GDM1 (cell line): ENCODE results near the gene MAX.

Source experiments
- DNase-seq: peaks from one replicate; lab custom pipeline; 2025; lab: John Stamatoyannopoulos, UW

Gene MAX, protein sequence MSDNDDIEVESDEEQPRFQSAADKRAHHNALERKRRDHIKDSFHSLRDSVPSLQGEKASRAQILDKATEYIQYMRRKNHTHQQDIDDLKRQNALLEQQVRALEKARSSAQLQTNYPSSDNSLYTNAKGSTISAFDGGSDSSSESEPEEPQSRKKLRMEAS

DNA sequence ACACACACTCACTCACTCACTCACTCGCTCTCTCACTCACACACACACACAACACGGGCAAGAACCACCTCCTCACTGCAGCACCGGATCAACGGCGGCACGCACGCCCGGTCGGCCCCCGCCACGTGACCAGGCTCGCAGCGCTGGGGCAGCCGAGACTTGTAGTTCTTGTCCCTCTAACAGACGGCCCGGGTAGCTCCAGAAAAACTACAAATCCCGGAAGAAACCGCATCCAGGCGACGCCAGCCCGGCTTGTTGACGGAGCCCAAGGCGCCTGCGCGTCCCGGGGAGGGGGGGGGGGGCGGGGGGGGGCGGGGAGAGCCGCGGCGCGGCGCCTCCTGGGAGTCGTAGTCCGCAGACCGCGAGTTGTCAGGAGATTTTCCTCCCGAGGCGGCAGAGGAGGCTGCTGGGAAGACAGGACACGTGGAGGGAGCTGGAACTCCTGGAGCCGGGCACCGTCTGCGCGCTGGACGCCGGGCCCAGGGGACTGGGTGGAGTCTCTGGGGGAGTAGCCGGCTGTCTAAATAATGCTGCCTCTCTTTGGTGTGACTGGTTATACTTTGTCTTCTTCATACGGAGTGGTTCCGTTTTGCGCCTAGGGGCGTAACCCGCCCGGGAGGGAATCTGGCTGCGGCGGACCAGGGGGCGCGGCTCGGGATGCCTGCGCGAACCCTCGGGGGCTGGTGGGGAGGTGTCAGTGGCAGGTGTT lies at the start of gene MAX:
Gene MAX, minus strand, starts transcription at position 77 of the 709 bp plus-strand sequence. CDS start 178 bp downstream, outside the sequence.
- DNase-seq = peak; percentile 98

DNA sequence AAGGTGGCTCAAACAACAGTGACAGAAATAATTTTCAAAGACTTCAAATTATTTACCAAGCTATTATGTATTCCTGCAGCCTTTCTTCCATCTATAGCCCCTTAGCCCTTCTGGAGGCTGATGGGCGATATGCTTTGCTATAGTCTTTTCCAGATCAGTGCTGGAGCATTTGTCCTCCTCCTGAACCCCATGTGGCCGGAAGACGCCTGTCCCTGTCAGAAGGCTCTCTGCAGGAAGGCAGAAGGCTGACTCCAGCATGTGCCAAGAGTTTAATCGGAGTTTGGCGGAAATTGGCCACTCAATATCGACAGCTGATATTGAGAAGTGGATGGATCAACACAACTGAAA lies 49.3 kb upstream of the MAX start:
- DNase-seq = no peak

DNA sequence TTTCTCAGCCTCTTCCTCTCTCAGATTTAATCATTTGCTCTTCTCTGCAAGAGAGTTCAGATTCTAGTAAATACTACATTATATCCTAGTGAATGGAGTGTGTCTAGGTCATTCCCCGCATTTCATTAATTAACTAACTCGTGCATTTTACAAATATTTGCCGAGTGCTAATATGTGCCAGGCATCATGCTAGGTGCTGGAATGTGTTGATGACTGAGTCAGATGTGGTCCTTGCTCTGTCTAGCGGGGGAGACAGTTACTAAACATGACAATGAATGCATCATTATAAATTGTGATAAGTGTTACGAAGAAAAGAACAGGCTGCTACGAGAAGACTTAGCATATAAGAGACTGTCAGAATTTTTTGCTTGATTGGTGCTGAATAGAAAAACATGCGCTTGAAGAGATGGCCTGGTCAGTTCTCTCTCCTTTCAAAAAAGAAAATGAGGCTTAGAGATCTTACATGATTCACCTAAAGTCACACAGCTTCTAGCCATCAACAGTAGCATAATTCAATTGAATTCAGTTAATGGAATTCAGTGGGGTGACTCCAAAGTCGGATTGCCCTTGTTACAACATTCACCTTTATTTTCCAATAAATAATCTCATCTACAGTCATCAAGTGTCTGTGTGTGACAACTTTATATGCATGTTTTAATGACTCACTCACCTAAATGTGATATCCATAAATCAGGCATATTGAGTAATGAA lies 48.7 kb upstream of the MAX start:
- no peak for DNase-seq

DNA sequence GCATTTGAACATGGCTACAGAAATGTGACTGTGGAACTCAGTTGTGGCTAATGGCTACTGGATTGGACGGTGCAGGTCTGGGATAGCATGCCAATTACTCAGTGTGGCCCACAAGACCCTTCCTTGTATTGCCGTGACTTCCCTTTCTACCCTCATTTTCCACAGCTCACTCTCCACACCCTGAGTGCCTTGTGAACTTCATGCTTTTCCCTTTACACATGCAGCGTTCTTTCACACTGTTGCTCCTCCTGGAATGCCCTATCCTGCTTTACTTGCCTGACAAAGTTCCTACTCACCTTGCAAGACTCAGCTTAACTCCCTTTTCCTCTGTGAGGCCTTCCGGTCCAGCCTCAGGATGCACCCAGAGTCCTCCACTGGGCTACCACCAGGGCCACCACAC lies 46.8 kb upstream of the MAX start:
- DNase-seq = no peak

DNA sequence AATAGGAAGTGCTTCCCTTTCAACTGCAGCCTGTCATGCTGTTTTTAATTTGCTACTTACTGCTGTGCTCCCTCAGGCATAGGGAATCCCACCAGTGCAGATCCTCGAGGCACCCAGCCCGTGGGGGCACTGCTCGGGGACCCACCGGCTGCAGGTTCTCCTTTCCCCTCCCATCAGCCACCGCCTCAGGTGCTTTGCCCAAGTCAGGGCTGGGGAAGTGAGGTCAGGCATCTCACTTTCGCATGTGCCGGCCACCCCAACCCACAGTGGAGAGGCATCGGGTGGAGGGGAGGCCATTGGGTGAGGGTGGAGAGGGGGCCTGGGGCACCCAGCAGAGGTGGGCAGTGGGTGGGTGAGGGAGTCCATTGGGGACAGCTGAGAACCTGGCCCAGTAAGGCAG lies 41.9 kb upstream of the MAX start:
- no peak for DNase-seq

DNA sequence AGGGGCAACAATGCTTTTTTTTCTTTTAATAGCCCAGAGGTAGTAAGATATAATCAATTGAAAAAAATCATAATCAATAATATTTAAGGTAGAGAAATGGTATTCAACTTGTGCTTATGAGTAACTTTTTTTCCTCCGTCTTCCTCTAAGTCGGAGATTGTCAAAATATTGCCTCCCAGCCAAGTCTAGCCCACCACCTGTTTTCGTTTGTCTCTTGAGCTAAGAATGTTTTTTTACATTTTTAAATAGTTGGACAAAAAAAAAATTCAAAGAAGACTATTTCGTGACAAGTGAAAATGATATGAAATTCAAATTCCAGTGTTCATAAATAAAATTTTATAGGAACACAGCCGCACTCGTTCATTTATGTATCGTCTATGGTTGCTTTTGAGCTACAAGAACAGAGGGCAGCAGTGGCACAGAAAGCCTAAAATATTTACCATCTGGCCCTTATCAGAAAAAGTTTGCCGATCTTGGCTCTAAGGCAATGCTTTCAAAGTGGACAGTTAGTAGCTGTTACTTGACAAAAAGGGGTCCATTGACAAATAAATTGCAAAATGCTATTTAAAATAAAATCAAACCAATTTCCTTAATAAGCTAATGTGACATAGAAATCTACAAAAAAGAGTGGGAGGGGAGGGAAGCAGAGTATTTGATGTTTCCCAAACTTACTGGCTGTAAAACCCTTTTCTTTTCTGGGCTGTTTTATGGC lies 40.8 kb upstream of the MAX start:
- DNase-seq = no peak

DNA sequence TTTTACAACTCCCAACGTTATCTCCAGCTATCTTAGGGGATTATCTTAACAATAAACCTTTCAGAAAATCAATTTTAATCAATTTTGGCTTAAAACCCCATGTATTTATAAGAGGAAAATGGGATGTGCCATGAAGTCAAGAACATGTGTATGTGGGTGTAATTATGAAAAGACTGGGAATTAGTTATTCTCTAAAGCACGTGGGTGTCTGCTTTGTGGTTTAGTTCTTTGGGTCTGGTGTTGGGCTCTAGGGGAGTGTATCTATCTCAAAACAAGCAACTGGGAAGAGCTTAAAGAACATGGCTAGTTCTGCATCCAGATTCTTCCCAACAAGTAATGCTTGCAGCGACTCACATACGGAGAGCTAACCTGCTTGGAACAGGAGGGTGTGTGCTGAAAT lies 40.1 kb upstream of the MAX start:
- no peak for DNase-seq

DNA sequence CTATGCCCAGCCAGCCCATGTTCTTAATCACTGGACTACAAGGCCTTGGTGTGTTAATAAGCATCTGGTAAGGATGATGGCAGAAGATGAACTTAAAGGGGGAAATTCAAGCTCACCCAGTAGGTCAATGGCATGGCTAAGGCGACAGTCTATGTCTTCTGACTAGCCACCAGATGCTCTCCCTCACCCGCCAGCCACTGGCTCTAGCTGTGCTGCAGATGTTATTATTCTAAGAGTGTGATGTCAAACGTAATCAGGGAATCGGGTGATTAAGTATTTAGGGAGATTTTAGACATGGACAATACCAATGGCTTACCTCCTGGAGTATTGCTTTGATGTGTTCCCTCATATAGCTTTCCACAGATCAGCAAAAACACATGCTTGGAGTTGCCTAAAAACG lies 39.2 kb upstream of the MAX start:
- no peak for DNase-seq

DNA sequence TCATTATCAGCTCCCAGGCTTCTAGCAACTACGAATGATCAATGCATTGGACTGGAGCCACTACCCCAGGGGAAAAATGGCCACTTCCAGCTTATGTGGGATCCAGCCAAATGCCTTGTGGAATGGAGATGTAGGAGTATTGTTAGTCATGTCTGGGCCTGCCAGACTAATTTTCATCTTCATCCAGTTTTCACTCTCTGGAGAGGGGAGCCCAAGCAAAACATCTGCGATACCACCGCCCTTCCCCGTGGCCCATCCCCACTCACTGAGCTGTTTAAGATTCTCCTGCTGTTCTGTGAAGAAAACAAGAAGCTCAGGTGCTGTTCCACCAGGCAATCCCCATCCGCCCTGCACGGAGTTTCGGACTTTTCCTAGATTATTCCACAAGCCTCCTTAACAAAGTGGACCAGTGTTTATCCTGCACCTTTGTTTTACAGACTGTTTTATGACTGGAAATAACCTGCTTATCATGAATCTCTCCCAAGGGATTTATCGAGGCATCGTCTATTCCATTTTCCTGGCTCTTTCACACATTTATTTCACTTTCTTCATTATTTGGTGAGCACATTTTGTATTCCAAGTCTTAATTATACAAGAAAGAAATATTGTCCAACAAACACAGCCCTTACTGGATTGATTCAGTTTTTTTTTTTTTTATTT lies 35.5 kb upstream of the MAX start:
- no peak for DNase-seq

DNA sequence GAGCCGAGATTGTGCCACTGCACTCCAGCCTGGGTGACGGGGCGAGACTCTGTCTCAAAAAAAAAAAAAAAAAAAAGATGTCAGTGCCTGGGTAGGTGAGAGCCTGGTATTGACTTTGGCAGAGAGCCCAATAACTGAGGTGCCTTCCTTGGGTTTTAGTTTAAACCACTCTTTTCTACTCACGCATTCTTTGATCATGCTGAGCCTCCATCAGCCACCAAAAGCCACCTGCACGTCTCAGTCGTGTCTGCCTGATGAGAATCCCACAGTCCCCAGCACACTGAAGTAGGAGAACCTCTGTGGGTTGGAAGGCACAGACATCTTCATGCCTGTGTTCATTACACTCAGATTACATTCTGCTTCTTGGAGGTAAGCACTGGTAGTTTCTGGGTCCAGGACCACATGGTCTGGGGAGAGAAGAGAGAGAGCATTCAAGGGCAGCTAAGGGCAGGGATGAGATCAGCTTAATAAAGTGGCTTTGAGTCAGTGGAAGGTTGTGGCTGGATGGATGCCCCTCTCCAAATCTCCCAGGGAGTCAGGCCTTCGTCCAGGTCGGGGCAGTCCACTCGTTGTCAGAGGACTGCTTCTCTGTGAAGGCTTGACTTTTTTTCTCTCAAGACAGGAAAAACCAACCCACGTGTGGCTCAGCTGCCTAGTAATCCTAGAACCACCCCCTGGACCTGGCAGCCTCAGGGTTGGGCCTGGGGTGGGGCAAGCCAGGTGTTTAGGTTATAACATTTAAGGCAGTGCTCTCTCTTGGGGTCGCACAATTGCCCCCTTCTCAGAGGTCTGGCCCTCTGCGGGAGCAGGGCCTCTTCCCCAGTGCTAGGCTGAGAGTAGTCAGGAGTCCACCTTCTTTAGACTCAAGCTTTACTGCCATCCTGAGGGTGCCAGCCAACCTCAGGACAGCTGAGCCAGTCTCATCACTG lies 32.6 kb upstream of the MAX start:
- DNase-seq = no peak

DNA sequence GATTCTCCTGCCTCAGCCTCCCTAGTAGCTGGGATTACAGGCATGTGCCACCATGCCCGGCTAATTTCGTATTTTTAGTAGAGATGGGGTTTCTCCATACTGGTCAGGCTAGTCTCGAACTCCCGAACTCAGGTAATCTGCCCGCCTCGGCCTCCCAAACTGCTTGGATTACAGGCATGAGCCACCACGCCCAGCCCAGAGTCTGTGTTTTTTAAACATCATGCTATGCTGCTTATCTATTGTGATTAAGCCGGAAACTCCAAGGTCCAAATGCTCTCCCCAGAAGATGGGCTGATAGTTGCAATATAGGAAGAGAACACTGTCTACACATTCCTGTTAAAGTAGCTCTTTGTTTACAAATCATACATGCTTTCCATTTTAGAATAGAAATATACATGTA lies 30.5 kb upstream of the MAX start:
- DNase-seq = no peak

DNA sequence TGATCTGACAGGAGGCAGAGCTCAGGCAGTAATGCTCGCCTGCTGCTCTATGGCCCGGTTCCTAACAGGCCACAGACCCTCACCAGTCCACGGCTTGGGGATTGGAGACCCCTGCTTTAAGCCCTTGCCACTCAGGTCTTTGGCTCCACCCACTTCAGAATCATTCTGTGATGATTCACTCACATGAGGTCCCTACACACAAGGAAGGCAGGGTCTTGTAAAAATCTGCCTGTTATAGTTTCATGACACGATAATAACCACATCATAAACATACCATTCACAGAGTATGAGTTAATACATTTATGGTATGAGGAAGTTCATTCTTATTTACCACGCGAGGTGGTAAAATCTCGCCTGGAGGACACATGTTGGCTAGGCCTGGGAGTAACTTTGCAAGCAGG lies 29.0 kb upstream of the MAX start:
- DNase-seq = no peak

DNA sequence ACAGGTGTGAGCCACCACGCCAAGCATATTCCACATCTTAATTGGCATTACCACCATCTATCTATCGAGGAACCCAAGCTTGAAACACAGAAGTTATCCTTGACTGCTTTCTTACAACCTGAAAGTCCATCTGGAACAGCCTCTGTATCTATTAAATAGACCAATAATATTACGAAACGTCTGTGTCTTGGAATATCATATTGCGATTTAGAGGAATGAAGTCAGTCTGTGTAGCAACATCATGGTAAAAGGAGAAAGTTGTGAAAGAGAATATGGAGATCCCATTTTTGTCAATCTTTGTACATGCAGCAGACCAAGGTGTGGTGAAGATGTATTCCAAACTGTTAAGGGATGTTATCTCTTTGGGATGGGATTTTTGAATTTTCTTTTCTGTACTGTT lies 25.8 kb upstream of the MAX start:
- DNase-seq = no peak

DNA sequence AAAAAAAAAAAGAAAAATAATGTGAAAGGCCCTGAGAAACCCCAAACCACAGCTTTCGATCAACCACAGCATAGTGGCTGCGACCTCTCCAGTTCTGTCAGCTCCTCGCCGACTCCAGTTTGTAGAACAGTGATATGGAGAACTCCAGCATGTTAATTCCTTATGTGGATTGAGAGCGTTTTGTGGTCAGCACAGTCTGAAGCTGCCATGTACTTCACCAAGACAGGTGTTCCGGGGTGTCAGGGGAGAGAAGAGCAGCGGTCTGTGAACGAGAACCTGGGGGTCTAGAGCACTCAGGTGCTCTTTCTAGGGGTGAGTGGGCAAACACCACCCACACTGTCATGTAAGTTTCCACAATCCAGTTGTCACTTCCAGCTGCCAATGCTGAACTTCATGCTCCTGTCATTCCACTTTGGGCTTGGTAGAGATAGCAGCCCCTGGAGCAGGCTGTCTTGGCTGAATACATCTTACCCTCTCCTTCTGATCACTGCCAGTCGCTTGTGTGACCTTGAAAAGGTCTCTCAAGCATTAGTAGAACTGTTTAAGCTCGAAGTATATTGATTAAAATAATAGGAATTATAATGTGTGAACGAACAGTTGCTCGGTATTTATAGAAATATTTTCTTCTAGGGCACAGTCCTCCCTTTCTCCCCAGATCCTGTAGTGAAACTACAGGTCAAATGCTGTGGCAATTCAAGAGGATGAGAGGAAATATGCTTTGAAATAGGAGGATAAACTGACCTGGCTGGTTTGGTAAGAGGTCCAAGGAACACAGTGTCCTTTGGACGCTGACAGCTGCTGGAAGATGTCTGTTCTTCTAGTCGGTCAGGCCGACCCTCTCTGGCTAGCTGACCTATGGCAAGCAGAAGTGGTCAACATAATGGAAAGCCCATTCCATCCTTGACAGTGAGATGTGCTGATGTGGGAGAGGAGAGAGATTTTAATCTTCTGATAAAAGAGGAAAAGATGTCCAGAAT lies 15.7 kb upstream of the MAX start:
- DNase-seq = no peak

DNA sequence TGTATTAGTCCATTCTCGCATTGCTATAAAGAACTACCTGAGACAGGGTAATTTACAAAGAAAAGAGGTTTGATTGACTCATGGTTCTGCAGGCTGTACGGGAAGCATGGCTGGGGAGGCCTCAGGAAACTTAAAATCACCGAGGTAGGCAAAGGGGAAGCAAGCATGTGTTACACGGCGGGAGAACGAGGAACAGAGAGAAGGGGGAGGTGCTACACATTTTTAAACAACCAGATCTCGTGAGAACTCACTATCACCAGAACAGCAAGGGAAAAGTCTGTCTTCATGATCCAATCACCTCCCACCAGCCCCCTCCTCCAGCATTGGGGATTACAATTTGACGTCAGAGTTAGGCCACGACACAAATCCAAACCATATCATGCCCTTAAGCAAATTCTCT lies 13.3 kb upstream of the MAX start:
- DNase-seq = no peak

DNA sequence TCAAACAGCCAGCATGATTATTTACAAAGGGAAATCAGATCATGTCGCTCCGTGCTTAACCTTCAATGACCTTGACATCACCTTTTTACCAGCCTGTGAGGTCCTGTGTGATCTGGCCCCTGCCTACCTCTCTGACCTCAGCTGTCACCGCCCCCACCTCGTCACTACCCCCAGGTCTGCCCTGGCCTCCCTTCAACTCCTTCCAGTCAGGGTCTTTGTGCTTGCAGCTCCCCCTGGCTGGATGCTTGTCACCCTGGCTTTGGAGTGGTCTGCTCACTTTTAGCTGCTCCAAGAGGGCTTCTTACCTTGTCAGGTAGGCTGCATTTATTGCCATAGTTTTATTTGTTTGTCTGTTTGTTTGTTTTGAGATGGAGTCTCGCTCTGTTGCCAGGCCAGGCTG lies 8.2 kb upstream of the MAX start:
- no peak for DNase-seq

DNA sequence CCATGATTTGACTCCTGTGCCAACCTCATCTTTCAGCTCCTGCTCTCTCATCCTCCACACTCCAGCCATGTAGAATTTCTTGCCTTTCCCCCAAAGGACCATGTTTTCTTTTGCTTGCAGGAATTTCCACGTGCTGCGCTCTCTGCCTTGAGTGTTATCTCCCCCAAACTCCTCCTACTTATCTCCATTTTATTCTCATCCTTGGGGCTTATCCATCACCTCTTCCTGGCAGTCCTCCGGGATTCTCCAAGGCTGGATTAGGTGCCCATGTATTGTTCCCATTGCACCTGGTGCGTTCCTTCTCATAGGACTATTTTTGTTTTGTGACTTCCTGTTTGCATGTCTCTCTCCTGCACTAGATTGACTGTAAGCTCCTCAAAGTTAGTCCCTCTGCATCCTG lies 7.0 kb upstream of the MAX start:
- no peak for DNase-seq

DNA sequence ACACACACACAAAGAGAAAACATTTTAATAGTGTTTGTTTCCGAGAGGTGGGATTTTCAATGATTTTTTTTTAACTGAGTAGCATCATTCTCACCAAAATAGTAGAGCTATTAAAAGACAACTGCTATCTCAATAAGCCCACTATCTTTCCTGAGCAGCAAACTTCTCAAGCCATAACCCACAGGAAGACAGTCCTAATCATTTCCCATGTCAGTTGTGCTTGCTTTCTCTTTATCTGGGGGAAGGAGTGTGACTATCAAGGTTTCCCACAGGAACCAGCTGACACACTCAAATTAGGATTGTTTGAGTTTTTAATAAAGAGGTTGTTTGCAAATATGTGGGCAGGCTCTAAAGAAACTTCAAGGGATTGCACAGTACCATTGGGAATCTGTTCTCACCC lies 4.9 kb upstream of the MAX start:
- peak; percentile 56 for DNase-seq

DNA sequence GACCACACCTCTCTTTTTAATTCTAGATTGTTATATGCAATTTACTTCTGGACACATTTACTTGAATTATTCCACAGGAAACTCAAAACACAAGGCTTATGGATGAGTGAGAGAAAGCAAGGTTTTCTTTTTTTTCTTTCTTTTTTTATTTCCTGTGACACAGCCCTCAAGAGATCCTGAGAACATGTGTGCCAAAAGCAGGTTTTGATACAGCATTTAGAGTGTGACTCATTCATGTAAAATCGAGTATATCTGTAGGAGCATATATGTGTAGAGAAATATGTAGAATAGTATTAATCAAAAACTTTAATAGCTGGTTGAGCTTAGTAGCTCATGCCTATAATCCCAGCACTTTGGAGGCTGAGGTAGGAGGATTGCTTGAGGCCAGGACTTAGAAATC lies 4.4 kb upstream of the MAX start:
- DNase-seq = no peak

DNA sequence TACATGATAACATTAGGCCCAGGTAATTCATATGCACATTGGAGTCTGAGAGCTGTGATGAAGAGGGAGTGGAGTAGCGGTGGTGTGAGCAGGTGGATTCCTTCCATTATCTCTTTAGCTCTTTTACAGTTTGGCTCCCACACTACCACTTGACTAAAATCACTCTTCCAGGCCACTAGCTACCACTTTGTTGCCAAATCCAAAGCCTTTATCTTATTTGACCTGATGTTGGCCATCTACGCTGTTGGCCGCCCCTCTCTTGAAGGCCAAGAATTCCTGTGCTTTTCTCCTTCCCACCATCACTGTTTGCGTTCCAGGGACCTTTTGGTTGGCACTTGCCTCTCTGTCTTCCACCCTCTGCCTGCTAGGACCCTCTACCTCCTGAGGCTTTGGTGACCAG lies 4.0 kb upstream of the MAX start:
- DNase-seq = no peak
